Parathyroid adenoma (tissue), 2 donors: ENCODE data around the gene PTPRQ.

Experiments
- H2AFZ ChIP-seq: fragments of 300-600 bp; sonication (generic); one replicate; pipeline ENCODE4 v1.7.0; 2017; ENCODE audit warnings: antibody characterized with exemption, mild to moderate bottlenecking
- H3K27ac ChIP-seq: fragments of 300-600 bp; sonication (generic); one replicate; pipeline ENCODE4 v1.7.0; 2017
- H3K27me3 ChIP-seq: fragments of 300-600 bp; sonication (generic); one replicate; pipeline ENCODE4 v1.7.0; 2017; ENCODE audit warnings: low read length; ENCODE audit not compliant: control insufficient read depth, insufficient read depth
- H3K36me3 ChIP-seq: fragments of 300-600 bp; sonication (generic); one replicate; pipeline ENCODE4 v1.7.0; 2017; ENCODE audit warnings: low read length; ENCODE audit not compliant: control insufficient read depth, insufficient read depth
- H3K4me1 ChIP-seq: fragments of 300-600 bp; sonication (generic); one replicate; pipeline ENCODE4 v1.7.0; 2017; ENCODE audit warnings: control low read depth
- H3K4me2 ChIP-seq: fragments of 300-600 bp; sonication (generic); one replicate; pipeline ENCODE4 v1.7.0; 2017; ENCODE audit warnings: low read length
- H3K4me3 ChIP-seq: fragments of 300-600 bp; sonication (generic); one replicate; pipeline ENCODE4 v1.7.0; 2017; ENCODE audit warnings: low read depth, low read length
- H3K79me2 ChIP-seq: fragments of 300-600 bp; sonication (generic); one replicate; pipeline ENCODE4 v1.7.0; 2017; ENCODE audit warnings: control low read depth
- H3K9ac ChIP-seq: fragments of 300-600 bp; sonication (generic); one replicate; pipeline ENCODE4 v1.7.0; 2017; ENCODE audit warnings: mild to moderate bottlenecking
- H3K9me3 ChIP-seq: fragments of 300-600 bp; sonication (generic); one replicate; pipeline ENCODE4 v1.7.0; 2017; ENCODE audit warnings: low read length; ENCODE audit not compliant: control insufficient read depth
- CTCF ChIP-seq: fragments of 300-600 bp; sonication (generic); IDR thresholded peaks from one replicate; pipeline ENCODE4 v1.7.0; 2017; ENCODE audit warnings: antibody characterized with exemption, mild to moderate bottlenecking
- donor health status: primary hyperparathyroidism.

PTPRQ gene, protein sequence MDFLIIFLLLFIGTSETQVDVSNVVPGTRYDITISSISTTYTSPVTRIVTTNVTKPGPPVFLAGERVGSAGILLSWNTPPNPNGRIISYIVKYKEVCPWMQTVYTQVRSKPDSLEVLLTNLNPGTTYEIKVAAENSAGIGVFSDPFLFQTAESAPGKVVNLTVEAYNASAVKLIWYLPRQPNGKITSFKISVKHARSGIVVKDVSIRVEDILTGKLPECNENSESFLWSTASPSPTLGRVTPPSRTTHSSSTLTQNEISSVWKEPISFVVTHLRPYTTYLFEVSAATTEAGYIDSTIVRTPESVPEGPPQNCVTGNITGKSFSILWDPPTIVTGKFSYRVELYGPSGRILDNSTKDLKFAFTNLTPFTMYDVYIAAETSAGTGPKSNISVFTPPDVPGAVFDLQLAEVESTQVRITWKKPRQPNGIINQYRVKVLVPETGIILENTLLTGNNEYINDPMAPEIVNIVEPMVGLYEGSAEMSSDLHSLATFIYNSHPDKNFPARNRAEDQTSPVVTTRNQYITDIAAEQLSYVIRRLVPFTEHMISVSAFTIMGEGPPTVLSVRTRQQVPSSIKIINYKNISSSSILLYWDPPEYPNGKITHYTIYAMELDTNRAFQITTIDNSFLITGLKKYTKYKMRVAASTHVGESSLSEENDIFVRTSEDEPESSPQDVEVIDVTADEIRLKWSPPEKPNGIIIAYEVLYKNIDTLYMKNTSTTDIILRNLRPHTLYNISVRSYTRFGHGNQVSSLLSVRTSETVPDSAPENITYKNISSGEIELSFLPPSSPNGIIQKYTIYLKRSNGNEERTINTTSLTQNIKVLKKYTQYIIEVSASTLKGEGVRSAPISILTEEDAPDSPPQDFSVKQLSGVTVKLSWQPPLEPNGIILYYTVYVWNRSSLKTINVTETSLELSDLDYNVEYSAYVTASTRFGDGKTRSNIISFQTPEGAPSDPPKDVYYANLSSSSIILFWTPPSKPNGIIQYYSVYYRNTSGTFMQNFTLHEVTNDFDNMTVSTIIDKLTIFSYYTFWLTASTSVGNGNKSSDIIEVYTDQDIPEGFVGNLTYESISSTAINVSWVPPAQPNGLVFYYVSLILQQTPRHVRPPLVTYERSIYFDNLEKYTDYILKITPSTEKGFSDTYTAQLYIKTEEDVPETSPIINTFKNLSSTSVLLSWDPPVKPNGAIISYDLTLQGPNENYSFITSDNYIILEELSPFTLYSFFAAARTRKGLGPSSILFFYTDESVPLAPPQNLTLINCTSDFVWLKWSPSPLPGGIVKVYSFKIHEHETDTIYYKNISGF (N-terminal part only)

DNA sequence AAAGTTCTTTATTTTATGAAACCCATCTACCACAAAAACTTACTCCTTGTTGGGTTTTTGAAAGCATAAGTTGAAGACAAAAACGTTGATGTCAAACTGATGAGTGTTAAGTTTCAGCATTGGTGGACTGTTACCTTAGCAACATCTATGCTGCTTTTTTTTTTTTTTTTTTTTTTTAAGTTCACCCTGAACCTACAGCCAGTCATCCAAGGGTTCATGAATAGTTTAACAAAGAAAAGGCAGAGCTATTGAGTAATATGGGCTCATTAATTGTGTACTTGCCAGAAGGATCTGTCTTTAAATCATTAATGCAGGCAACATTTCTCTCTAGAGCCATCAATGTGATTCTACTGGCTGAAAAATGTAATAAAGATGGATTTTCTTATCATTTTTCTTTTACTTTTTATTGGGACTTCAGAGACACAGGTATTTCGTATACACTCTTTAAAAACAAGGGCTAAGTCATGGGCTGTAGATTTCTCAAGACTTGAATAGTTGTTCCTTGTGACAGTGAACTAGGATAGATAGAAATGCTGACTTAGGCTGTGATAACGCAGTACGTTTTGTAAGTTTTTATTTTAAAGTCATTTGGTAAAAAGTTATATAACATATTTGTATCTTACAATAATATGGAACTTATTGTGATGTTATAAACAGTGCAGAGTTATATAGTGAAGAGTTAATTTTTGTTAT lies at the start of gene PTPRQ:
PTPRQ (plus strand) TSS at position 262 of the 693 bp plus-strand sequence; CDS start at position 373, 111 bp downstream.
- Histone ChIP-seq H3K27me3 (no peaks in the 10 kb centered on the region), H3K4me1 (no peaks in the 10 kb centered on the region), H3K4me2 (peak within 1 kb of the TSS; percentile 45), H3K27ac (no peak within 1 kb of the TSS), H2AFZ (peak within 1 kb of the TSS; percentile 56), H3K9me3 (no peaks in the 10 kb centered on the region), H3K79me2 (no peaks in the 10 kb centered on the region), H3K36me3 (no peaks in the 10 kb centered on the region), H3K4me3 (peak within 1 kb of the TSS; percentile 13), H3K9ac (no peak within 1 kb of the TSS)
- TF ChIP-seq CTCF: no peak

DNA sequence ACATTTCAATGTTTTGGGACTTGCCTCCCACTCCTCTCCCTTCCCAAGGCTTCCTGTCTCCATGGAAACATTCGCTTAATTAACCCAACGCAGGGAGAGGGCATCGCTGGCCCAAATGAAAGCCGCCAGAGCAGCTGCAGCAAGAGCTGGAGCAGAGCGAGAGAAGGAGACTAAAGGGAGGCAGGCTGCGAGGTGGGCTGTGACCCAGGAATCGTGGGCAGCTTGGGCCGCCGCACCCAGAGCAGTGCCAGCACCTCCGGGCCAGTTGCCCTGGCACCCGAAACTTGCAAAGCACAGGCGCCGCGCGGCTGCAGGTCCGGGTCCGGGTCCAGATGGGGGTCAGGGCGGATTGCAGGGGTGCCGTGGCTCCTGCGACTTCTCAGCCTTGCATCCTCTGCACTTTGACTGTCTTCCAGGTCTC lies 43.5 kb upstream of the PTPRQ start:
- Histone ChIP-seq H3K4me1 (no peaks in the 10 kb centered on the region), H3K9ac (no peak overlapping the region), H3K4me3 (no peak overlapping the region), H3K79me2 (no peaks in the 10 kb centered on the region), H3K9me3 (no peaks in the 10 kb centered on the region), H3K27me3 (no peaks in the 10 kb centered on the region), H2AFZ (no peak overlapping the region), H3K27ac (no peak overlapping the region), H3K36me3 (no peaks in the 10 kb centered on the region), H3K4me2 (no peak overlapping the region)
- no peak for TF ChIP-seq CTCF

DNA sequence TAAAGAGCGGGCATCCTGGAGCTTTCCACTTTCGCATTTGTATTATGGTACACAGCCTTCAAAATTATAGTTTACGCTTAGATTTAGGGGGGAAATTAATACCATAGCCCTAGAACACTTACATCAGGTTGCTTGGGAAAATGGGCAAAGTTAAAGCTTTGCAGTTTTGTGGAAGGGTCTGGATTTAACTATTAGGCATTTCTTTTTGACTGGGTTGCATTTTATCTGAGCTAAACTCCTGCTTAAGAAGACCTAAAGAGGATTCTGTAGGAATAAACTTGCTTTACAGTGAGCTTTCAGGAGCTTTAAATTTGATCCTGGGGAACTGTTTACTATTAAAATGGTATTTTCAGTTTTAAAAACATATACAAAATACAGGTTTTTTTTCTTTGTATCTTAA lies 42.8 kb upstream of the PTPRQ start:
- Histone ChIP-seq H3K36me3 (no peaks in the 10 kb centered on the region), H3K27ac (no peak overlapping the region), H2AFZ (no peak overlapping the region), H3K4me3 (no peak overlapping the region), H3K27me3 (no peaks in the 10 kb centered on the region), H3K79me2 (no peaks in the 10 kb centered on the region), H3K4me1 (no peaks in the 10 kb centered on the region), H3K9ac (no peak overlapping the region), H3K4me2 (no peak overlapping the region), H3K9me3 (no peaks in the 10 kb centered on the region)
- TF ChIP-seq CTCF: no peak

DNA sequence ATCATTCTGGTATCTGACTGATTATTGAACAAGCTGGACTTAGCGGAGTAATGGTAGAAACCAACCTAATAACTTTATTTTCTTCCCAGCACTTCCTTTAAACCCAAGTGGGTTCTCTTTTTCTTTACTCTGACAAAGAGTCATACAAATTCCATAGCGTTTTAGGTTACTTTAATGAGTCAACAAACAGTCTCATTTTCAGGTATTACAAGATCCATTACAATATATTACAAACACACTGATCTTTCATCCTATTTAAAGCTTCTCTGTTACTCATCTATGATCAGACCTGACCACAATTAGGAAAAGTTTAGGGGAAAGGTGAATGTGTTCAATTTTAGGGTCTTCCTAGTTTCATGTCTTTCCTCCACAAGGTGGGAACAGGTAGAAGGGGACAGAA lies 39.4 kb upstream of the PTPRQ start:
- H3K9ac ChIP-seq: no peak overlapping the region
- H3K36me3 ChIP-seq: no peaks in the 10 kb centered on the region
- H3K4me3 ChIP-seq: no peak overlapping the region
- no peaks in the 10 kb centered on the region for H3K4me1 ChIP-seq
- no peaks in the 10 kb centered on the region for H3K9me3 ChIP-seq
- H3K79me2 ChIP-seq: no peaks in the 10 kb centered on the region
- H3K27me3 ChIP-seq: no peaks in the 10 kb centered on the region
- H2AFZ ChIP-seq: no peak overlapping the region
- H3K27ac ChIP-seq: no peak overlapping the region
- H3K4me2 ChIP-seq: no peak overlapping the region
- no peak for TF ChIP-seq CTCF
